Liver (tissue), 9 donors: Measurements from ENCODE around the gene KLK1. TPM values are rescaled to one million over a fixed set of nuclear protein-coding genes. Genes with fewer than 3 reads are reported as not detected.

Experiments used
- DNase-seq: peaks from one replicate; pipeline ENCODE4 v3.0.0-alpha.2; 2017; ENCODE audit warnings: low spot score
- H3K27ac ChIP-seq, 2 donors: one replicate each; pipeline ENCODE4 v1.7.0; 2013; ENCODE audit warnings: inconsistent platforms in 2 of 2, low read length in 2 of 2, control low read depth in 1 of 2, low read depth in 1 of 2, mild to moderate bottlenecking in 1 of 2
- H3K27me3 ChIP-seq, 4 donors: one replicate each; pipeline versions ENCODE4 v1.6.1 to v1.7.0; 2013; ENCODE audit warnings: low read length in 3 of 4, inconsistent platforms in 1 of 4, mild to moderate bottlenecking in 1 of 4, moderate library complexity in 1 of 4; ENCODE audit not compliant: control insufficient read depth in 4 of 4, insufficient read depth in 4 of 4
- H3K36me3 ChIP-seq, 4 donors: one replicate each; pipeline versions ENCODE4 v1.6.1 to v1.7.0; 2013; ENCODE audit warnings: low read length in 3 of 4, mild to moderate bottlenecking in 3 of 4, low read depth in 1 of 4, moderate library complexity in 1 of 4; ENCODE audit not compliant: control insufficient read depth in 4 of 4, insufficient read depth in 3 of 4
- H3K4me1 ChIP-seq, 4 donors: one replicate each; pipeline versions ENCODE4 v1.6.1 to v1.7.0; 2013; ENCODE audit warnings: low read length in 3 of 4, mild to moderate bottlenecking in 3 of 4, moderate library complexity in 1 of 4; ENCODE audit not compliant: control insufficient read depth in 4 of 4, insufficient read depth in 4 of 4
- H3K4me3 ChIP-seq, 3 donors: one replicate each; pipeline versions ENCODE4 v1.6.1 to v1.7.0; 2013; ENCODE audit warnings: low read length in 3 of 3, control low read depth in 1 of 3, low read depth in 1 of 3, mild to moderate bottlenecking in 1 of 3
- H3K9ac ChIP-seq, 2 donors: one replicate each; pipeline ENCODE4 v1.7.0; 2013; ENCODE audit warnings: low read length in 2 of 2, mild to moderate bottlenecking in 2 of 2, moderate library complexity in 2 of 2, control low read depth in 1 of 2, low read depth in 1 of 2
- H3K9me3 ChIP-seq, 4 donors: one replicate each; pipeline versions ENCODE4 v1.6.1 to v1.7.0; 2013; ENCODE audit warnings: low read length in 3 of 4; ENCODE audit not compliant: control insufficient read depth in 4 of 4
- ATF3 ChIP-seq: IDR thresholded peaks from 2 replicates; pipeline ENCODE4 v1.6.1; 2016; ENCODE audit warnings: antibody characterized with exemption
- EGR1 ChIP-seq, 2 donors: IDR thresholded peaks; 2 replicates each; pipeline ENCODE4 v1.6.1; 2016 to 2018; ENCODE audit warnings: antibody characterized with exemption in 2 of 2, low read depth in 2 of 2
- FOXA1 ChIP-seq: IDR thresholded peaks from 2 replicates; pipeline ENCODE4 v1.6.1; 2016; ENCODE audit warnings: antibody characterized with exemption
- FOXA2 ChIP-seq: IDR thresholded peaks from 2 replicates; pipeline ENCODE4 v1.6.1; 2016; ENCODE audit warnings: antibody characterized with exemption
- GABPA ChIP-seq, 2 donors: IDR thresholded peaks in 1 of 2; conservative IDR thresholded peaks in 1 of 2; 2 replicates each; pipeline ENCODE4 v1.6.1; 2016; ENCODE audit warnings: antibody characterized with exemption in 2 of 2, mild to moderate bottlenecking in 1 of 2, moderate library complexity in 1 of 2
- HNF4A ChIP-seq, 2 donors: conservative IDR thresholded peaks; 2 replicates each; pipeline ENCODE4 v1.6.1; 2016; ENCODE audit warnings: antibody characterized with exemption in 2 of 2, mild to moderate bottlenecking in 2 of 2
- HNF4G ChIP-seq: IDR thresholded peaks from 2 replicates; pipeline ENCODE4 v1.6.1; 2016; ENCODE audit warnings: antibody characterized with exemption
- JUND ChIP-seq, 2 donors: IDR thresholded peaks; 2 replicates each; pipeline ENCODE4 v1.6.1; 2016; ENCODE audit warnings: antibody characterized with exemption in 2 of 2
- NR2F2 ChIP-seq: IDR thresholded peaks from 2 replicates; pipeline ENCODE4 v1.6.1; 2016; ENCODE audit warnings: antibody characterized with exemption
- RAD21 ChIP-seq, 2 donors: IDR thresholded peaks; 2 replicates each; pipeline ENCODE4 v1.6.1; 2016; ENCODE audit warnings: antibody characterized with exemption in 2 of 2, mild to moderate bottlenecking in 2 of 2
- REST ChIP-seq: IDR thresholded peaks from 2 replicates; pipeline ENCODE4 v1.6.1; 2016; ENCODE audit warnings: antibody characterized with exemption, mild to moderate bottlenecking
- RXRA ChIP-seq, 2 donors: IDR thresholded peaks; 2 replicates each; pipeline ENCODE4 v1.6.1; 2017 to 2018; ENCODE audit warnings: antibody characterized with exemption in 2 of 2, mild to moderate bottlenecking in 1 of 2
- SP1 ChIP-seq: IDR thresholded peaks from 2 replicates; pipeline ENCODE4 v1.6.1; 2018; ENCODE audit warnings: antibody characterized with exemption, mild to moderate bottlenecking
- TAF1 ChIP-seq: conservative IDR thresholded peaks from 2 replicates; pipeline ENCODE4 v1.6.1; 2016; ENCODE audit warnings: antibody characterized with exemption, mild to moderate bottlenecking
- YY1 ChIP-seq: IDR thresholded peaks from 2 replicates; pipeline ENCODE4 v1.6.1; 2016; ENCODE audit warnings: antibody characterized with exemption, mild to moderate bottlenecking
- WGBS: extraction: QIAGEN DNeasy Blood & Tissue Kit; methylation state at CpG from one replicate; pipeline ENCODE4 v1.1.7; 2013; 5-methylcytosine and 5-hydroxymethylcytosine counted together
- polyA plus RNA-seq, 2 donors: library from polyadenylated mRNA; stranded (reverse) in 1 of 2; unstranded in 1 of 2; fragments of 200-250 nt in 1 of 2; fragments of >200 nt in 1 of 2; fragmentation: Nextera tagmentation in 1 of 2; extraction: Ambion mirVana in 1 of 2; gene quantifications; one replicate each; pipeline versions ENCODE4 v1.2.1 to v1.2.3, GENCODE V29; 2013 to 2015
- total RNA-seq, 2 donors: library from RNA; depleted of rRNA; stranded (reverse); fragments of >200 nt; gene quantifications; one replicate each; pipeline ENCODE4 v1.2.3, GENCODE V29; 2014
- TF ChIP-seq, protein P1 (sequence below): fragments of 150-350 bp; IDR thresholded peaks from 2 replicates; pipeline ENCODE4 v1.5.1; 2017; ENCODE audit warnings: improper control_type of control experiment, low read depth, low read length; ENCODE audit not compliant: missing input control
- TF ChIP-seq, protein P2 (sequence below): IDR thresholded peaks from 2 replicates; pipeline ENCODE4 v1.6.1; 2016; ENCODE audit warnings: antibody characterized with exemption
- TF ChIP-seq, protein P3 (sequence below): IDR thresholded peaks from 2 replicates; pipeline ENCODE4 v1.6.1; 2016; ENCODE audit warnings: antibody characterized with exemption
- donor health status: healthy.
- donor health status: healthy.
- donor health status: healthy.
- donor health status: healthy.
- donor health status: healthy.

The KLK1 gene
- total and polyA plus RNA-seq, 4 donors: not detected

- TF ChIP-seq NR2F2 (no peak), RAD21 (IDR thresholded peaks at IDR 0.05) (no peak), YY1 (no peak), ATF3 (no peak), GABPA (IDR thresholded peaks at IDR 0.05 in 1 of 2, conservative IDR thresholded peaks at IDR 0.05 in 1 of 2) (no peak), JUND (IDR thresholded peaks at IDR 0.05) (no peak), RXRA (IDR thresholded peaks at IDR 0.05) (no peak), HNF4A (conservative IDR thresholded peaks at IDR 0.05) (no peak), SP1 (no peak), HNF4G (no peak), REST (no peak), FOXA2 (no peak), EGR1 (IDR thresholded peaks at IDR 0.05; ENCODE audit: low read depth in 2 of 2) (no peak)
- TF ChIP-seq, protein P1, sequence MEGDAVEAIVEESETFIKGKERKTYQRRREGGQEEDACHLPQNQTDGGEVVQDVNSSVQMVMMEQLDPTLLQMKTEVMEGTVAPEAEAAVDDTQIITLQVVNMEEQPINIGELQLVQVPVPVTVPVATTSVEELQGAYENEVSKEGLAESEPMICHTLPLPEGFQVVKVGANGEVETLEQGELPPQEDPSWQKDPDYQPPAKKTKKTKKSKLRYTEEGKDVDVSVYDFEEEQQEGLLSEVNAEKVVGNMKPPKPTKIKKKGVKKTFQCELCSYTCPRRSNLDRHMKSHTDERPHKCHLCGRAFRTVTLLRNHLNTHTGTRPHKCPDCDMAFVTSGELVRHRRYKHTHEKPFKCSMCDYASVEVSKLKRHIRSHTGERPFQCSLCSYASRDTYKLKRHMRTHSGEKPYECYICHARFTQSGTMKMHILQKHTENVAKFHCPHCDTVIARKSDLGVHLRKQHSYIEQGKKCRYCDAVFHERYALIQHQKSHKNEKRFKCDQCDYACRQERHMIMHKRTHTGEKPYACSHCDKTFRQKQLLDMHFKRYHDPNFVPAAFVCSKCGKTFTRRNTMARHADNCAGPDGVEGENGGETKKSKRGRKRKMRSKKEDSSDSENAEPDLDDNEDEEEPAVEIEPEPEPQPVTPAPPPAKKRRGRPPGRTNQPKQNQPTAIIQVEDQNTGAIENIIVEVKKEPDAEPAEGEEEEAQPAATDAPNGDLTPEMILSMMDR: no peak
- TF ChIP-seq, protein P2, sequence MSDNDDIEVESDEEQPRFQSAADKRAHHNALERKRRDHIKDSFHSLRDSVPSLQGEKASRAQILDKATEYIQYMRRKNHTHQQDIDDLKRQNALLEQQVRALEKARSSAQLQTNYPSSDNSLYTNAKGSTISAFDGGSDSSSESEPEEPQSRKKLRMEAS: no peak
- WGBS: 49% methylated on average over 7 of the region's 7 CpGs
- no peak overlapping the region for H3K27ac ChIP-seq
- H3K4me3 ChIP-seq: no peak overlapping the region
- H3K27me3 ChIP-seq: peaks cover 2 to 11% (median 6%) of the 10 kb centered on the region in 4 donors
- DNase-seq: no peak
- H3K36me3 ChIP-seq: no peaks in the 10 kb centered on the region
- no peak overlapping the region for H3K9ac ChIP-seq
- H3K4me1 ChIP-seq: no peaks in the 10 kb centered on the region
- H3K9me3 ChIP-seq: no peaks in the 10 kb centered on the region
Observed at GRCh38 chr19:50778906-50779430, 44.6 kb downstream of the KLK1 start.

DNA sequence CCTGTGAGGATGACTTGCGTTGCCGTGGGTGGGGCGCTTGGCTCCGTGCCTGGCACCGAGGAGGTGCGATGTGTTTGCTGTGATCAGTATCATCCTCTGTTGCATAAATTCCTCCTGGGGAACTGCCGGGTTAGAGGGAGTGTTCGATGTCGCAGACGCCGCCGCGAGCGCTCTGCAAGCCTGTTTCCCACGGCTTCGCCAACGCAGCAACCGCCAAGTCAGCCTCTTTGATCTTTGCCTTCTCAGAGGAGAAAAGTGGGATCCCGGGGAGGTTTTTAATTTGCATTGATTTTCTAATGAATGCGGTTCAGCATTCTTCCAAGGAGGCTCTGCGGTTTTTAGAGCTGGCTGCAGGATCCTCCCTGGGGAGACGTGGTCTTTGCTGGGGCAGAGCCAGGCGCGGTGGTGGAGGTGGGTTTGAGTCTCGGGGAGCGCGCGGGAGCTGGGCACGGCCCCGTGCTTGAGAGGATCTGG lies 45.7 kb downstream of the KLK1 start:
- 2% methylated on average over 30 of the region's 30 CpGs for WGBS
- Histone ChIP-seq H3K9ac (no peak overlapping the region), H3K9me3 (no peaks in the 10 kb centered on the region), H3K36me3 (no peaks in the 10 kb centered on the region), H3K4me3 (no peak overlapping the region), H3K4me1 (no peaks in the 10 kb centered on the region), H3K27ac (no peak overlapping the region), H3K27me3 (peaks cover 2 to 11% (median 6%) of the 10 kb centered on the region in 4 donors)
- DNase-seq: no peak
- TF ChIP-seq GABPA (IDR thresholded peaks at IDR 0.05 in 1 of 2, conservative IDR thresholded peaks at IDR 0.05 in 1 of 2) (no peak), REST (no peak), FOXA1 (no peak), HNF4G (no peak), TAF1 (no peak), EGR1 (IDR thresholded peaks at IDR 0.05; ENCODE audit: low read depth in 2 of 2) (no peak), YY1 (no peak), HNF4A (conservative IDR thresholded peaks at IDR 0.05) (no peak)
- TF ChIP-seq, protein P3, sequence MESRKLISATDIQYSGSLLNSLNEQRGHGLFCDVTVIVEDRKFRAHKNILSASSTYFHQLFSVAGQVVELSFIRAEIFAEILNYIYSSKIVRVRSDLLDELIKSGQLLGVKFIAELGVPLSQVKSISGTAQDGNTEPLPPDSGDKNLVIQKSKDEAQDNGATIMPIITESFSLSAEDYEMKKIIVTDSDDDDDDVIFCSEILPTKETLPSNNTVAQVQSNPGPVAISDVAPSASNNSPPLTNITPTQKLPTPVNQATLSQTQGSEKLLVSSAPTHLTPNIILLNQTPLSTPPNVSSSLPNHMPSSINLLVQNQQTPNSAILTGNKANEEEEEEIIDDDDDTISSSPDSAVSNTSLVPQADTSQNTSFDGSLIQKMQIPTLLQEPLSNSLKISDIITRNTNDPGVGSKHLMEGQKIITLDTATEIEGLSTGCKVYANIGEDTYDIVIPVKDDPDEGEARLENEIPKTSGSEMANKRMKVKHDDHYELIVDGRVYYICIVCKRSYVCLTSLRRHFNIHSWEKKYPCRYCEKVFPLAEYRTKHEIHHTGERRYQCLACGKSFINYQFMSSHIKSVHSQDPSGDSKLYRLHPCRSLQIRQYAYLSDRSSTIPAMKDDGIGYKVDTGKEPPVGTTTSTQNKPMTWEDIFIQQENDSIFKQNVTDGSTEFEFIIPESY: no peak
- TF ChIP-seq, protein P1: no peak
